Measurements from ENCODE around the gene PEAK3.

PEAK3 gene

GRCh38 chr19:2273356-2274184 is 8.4 kb downstream of the PEAK3 start:
- no peaks in the 10 kb centered on the region for H3K9me3 ChIP-seq (replicated peaks; ENCODE audit: low read length)
- H3K36me3 ChIP-seq (ENCODE audit: insufficient read depth, low read length) = peaks cover 44% of the 10 kb centered on the region
- no peaks in the 10 kb centered on the region for H3K27me3 ChIP-seq (ENCODE audit: control insufficient read depth, insufficient read depth, low read length)
- peak overlapping the region; percentile 59 for H3K4me3 ChIP-seq (ENCODE audit: low read length)
- H3K4me1 ChIP-seq (ENCODE audit: control insufficient read depth, insufficient read depth, low read length) = peaks cover 46% of the 10 kb centered on the region
- peak overlapping the region; percentile 88 for H3K4me2 ChIP-seq (ENCODE audit: low read length)
- peak overlapping the region; percentile 61 for H3K9ac ChIP-seq (ENCODE audit: low read depth, low read length)

DNA sequence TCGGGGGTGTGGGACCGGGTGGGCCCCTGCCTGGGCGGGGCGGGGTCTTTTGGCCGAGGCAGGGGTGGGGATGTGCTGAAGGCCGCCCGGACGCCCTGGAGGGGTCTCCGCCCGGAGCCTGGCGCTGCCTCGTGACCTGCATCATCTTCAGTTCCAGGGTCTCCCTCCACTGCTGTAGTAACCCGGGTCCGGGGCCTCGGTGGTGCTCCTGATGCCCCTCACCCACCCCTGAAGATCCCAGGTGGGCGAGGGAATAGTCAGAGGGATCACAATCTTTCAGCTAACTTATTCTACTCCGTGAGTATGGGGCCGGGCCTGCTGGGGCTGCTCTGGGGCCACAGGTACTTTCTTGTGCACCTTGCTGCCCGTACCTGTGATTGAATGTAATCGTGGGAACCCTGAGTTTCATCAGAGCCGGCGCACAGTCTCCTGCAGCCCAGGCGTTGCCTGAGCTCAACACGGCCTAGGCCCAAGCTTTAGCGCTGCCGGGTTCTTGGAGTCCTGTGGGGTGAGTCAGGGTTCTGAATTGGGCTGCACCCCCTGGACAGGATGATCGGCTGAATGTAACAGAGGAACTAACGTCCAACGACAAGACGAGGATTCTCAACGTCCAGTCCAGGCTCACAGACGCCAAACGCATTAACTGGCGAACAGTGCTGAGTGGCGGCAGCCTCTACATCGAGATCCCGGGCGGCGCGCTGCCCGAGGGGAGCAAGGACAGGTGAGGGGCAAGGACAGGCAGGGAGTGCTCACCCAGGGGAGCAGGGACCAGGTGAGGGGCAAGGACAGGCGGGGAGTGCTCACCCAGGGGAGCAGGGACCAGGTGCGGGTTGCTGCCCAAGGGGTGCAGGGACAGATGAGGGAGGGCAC is 10.5 kb downstream of the PEAK3 start:
- H3K4me3 ChIP-seq (ENCODE audit: low read length) = peak overlapping the region; percentile 100
- H3K9ac ChIP-seq (ENCODE audit: low read depth, low read length) = peak overlapping the region; percentile 99
- no peaks in the 10 kb centered on the region for H3K27me3 ChIP-seq (ENCODE audit: control insufficient read depth, insufficient read depth, low read length)
- H3K9me3 ChIP-seq (replicated peaks; ENCODE audit: low read length) = no peaks in the 10 kb centered on the region
- peaks cover 44% of the 10 kb centered on the region for H3K36me3 ChIP-seq (ENCODE audit: insufficient read depth, low read length)
- H3K4me2 ChIP-seq (ENCODE audit: low read length) = peak overlapping the region; percentile 88
- H3K4me1 ChIP-seq (ENCODE audit: control insufficient read depth, insufficient read depth, low read length) = peaks cover 62% of the 10 kb centered on the region

GRCh38 chr19:2270423-2271233 is 11.3 kb downstream of the PEAK3 start:
- peak overlapping the region; percentile 99 for H3K9ac ChIP-seq (ENCODE audit: low read depth, low read length)
- H3K4me1 ChIP-seq (ENCODE audit: control insufficient read depth, insufficient read depth, low read length) = peaks cover 60% of the 10 kb centered on the region
- peaks cover 42% of the 10 kb centered on the region for H3K36me3 ChIP-seq (ENCODE audit: insufficient read depth, low read length)
- H3K4me3 ChIP-seq (ENCODE audit: low read length) = peak overlapping the region; percentile 100
- H3K27me3 ChIP-seq (ENCODE audit: control insufficient read depth, insufficient read depth, low read length) = no peaks in the 10 kb centered on the region
- H3K4me2 ChIP-seq (ENCODE audit: low read length) = peak overlapping the region; percentile 88
- no peaks in the 10 kb centered on the region for H3K9me3 ChIP-seq (replicated peaks; ENCODE audit: low read length)

GRCh38 chr19:2270157-2270422 is 11.9 kb downstream of the PEAK3 start:
- H3K9ac ChIP-seq (ENCODE audit: low read depth, low read length) = peak overlapping the region; percentile 99
- peak overlapping the region; percentile 100 for H3K4me3 ChIP-seq (ENCODE audit: low read length)
- H3K9me3 ChIP-seq (replicated peaks; ENCODE audit: low read length) = no peaks in the 10 kb centered on the region
- peaks cover 54% of the 10 kb centered on the region for H3K4me1 ChIP-seq (ENCODE audit: control insufficient read depth, insufficient read depth, low read length)
- H3K36me3 ChIP-seq (ENCODE audit: insufficient read depth, low read length) = peaks cover 38% of the 10 kb centered on the region
- peak overlapping the region; percentile 82 for H3K4me2 ChIP-seq (ENCODE audit: low read length)
- no peaks in the 10 kb centered on the region for H3K27me3 ChIP-seq (ENCODE audit: control insufficient read depth, insufficient read depth, low read length)

DNA sequence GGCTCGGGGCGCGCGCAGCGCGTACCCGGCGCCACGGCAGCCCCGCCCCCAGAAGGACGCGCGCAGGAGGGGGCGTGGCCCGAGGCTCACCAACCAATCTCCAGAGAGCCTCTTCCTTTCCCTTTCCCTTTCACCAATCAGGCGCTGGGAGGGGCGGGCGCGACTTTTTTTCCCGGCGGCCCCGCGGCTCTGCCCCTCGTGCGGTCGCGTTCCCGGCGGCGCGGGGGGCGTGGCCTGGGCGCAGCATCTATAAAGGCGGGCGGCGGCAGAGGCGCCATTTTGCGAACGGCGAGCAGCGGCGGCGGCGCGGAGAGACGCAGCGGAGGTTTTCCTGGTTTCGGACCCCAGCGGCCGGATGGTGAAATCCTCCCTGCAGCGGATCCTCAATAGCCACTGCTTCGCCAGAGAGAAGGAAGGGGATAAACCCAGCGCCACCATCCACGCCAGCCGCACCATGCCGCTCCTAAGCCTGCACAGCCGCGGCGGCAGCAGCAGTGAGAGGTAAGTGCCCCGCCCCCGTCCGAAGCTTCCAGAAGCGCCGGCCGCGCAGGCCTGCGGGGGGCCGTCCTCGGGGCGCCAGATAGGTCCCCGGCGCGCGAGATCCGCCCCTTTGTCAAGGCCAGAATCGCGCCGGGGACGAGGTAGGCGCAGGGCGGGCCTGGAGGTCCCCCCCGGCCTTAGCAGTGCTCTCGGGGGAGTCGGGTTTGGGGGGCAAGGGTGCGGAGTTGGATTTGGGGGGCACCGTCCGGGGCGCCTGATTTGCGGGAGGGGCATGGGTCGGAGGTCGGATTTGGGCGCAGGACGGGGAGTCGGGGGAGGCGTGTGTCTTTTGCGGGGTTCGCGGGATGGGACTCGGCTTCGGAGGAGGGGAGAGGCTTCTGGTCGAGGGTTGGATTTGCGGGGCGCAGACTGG is 12.5 kb downstream of the PEAK3 start:
- H3K9me3 ChIP-seq (replicated peaks; ENCODE audit: low read length) = no peaks in the 10 kb centered on the region
- peak overlapping the region; percentile 88 for H3K4me2 ChIP-seq (ENCODE audit: low read length)
- peak overlapping the region; percentile 100 for H3K4me3 ChIP-seq (ENCODE audit: low read length)
- H3K27me3 ChIP-seq (ENCODE audit: control insufficient read depth, insufficient read depth, low read length) = no peaks in the 10 kb centered on the region
- H3K4me1 ChIP-seq (ENCODE audit: control insufficient read depth, insufficient read depth, low read length) = peaks cover 53% of the 10 kb centered on the region
- peaks cover 37% of the 10 kb centered on the region for H3K36me3 ChIP-seq (ENCODE audit: insufficient read depth, low read length)
- peak overlapping the region; percentile 99 for H3K9ac ChIP-seq (ENCODE audit: low read depth, low read length)

DNA sequence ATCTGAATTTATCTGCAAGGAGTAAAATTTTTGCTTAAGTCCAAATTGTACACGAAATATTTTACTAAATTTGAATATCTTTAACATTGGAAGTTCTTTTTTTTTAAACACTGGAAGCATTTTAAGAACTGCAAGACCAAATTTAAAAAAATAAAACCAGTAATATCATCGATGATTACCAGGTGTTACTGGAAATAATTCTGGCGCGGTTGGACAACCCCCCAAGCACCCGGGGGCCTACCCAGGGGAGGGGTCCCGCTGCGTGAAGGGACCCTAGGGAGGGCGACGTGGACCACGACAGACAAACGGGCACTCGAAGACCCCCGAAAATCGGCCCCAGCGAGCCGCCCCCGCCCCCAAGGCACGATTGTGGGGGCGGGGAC is 13.1 kb downstream of the PEAK3 start:
- no peaks in the 10 kb centered on the region for H3K27me3 ChIP-seq (ENCODE audit: control insufficient read depth, insufficient read depth, low read length)
- H3K9me3 ChIP-seq (replicated peaks; ENCODE audit: low read length) = no peaks in the 10 kb centered on the region
- peaks cover 31% of the 10 kb centered on the region for H3K36me3 ChIP-seq (ENCODE audit: insufficient read depth, low read length)
- peak overlapping the region; percentile 88 for H3K4me2 ChIP-seq (ENCODE audit: low read length)
- peaks cover 46% of the 10 kb centered on the region for H3K4me1 ChIP-seq (ENCODE audit: control insufficient read depth, insufficient read depth, low read length)
- peak overlapping the region; percentile 100 for H3K4me3 ChIP-seq (ENCODE audit: low read length)
- H3K9ac ChIP-seq (ENCODE audit: low read depth, low read length) = peak overlapping the region; percentile 81

GRCh38 chr19:2268480-2268830 is 13.5 kb downstream of the PEAK3 start:
- Histone ChIP-seq H3K36me3 (ENCODE audit: insufficient read depth, low read length) (peaks cover 28% of the 10 kb centered on the region), H3K4me3 (ENCODE audit: low read length) (peak overlapping the region; percentile 100), H3K9me3 (replicated peaks; ENCODE audit: low read length) (no peaks in the 10 kb centered on the region), H3K4me2 (ENCODE audit: low read length) (peak overlapping the region; percentile 88), H3K4me1 (ENCODE audit: control insufficient read depth, insufficient read depth, low read length) (peaks cover 43% of the 10 kb centered on the region), H3K27me3 (ENCODE audit: control insufficient read depth, insufficient read depth, low read length) (no peaks in the 10 kb centered on the region), H3K9ac (ENCODE audit: low read depth, low read length) (peak overlapping the region; percentile 81)

DNA sequence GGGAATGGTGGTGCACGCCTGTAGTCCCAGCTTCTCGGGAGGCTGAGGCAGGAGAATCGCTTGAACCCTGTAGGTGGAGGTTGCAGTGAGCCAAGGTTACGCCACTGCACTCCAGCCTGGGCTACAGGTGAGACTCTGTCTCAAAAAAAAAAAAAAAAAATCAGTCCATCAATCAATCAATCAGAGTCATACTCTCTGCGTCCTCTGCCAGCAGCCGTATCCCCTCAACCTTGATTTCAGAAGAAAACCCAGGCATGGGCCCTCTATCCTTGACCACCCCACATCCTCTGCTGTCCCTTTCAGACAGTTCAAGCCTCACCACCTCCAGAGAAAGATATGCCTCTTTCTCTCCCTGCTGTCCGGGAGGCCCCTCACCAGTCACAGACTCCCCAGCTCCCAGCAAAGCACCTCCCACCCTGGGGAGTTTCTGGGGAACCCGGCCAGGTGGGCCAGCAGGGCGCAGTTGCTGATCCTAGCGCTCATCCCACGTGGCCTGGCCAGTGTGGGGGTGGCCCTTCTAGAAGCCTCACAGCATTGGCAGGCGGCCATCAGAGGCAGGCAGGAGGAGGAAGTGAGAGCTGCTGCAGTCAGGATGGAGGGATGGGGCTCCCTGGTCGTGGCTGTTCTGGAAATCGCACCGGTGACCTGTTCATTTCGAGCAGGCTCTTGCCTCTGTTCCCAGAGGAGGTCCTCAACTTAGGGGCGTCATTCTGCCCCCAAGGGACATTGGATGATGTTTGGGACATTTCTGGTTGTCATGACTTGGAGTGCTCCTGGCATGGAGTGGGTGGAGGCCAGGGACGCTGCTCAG is 15.6 kb downstream of the PEAK3 start:
- H3K36me3 ChIP-seq (ENCODE audit: insufficient read depth, low read length) = peaks cover 13% of the 10 kb centered on the region
- H3K4me2 ChIP-seq (ENCODE audit: low read length) = peak overlapping the region; percentile 49
- H3K27me3 ChIP-seq (ENCODE audit: control insufficient read depth, insufficient read depth, low read length) = no peaks in the 10 kb centered on the region
- H3K4me3 ChIP-seq (ENCODE audit: low read length) = peak overlapping the region; percentile 34
- no peaks in the 10 kb centered on the region for H3K9me3 ChIP-seq (replicated peaks; ENCODE audit: low read length)
- H3K4me1 ChIP-seq (ENCODE audit: control insufficient read depth, insufficient read depth, low read length) = peaks cover 25% of the 10 kb centered on the region
- H3K9ac ChIP-seq (ENCODE audit: low read depth, low read length) = peak overlapping the region; percentile 6

DNA sequence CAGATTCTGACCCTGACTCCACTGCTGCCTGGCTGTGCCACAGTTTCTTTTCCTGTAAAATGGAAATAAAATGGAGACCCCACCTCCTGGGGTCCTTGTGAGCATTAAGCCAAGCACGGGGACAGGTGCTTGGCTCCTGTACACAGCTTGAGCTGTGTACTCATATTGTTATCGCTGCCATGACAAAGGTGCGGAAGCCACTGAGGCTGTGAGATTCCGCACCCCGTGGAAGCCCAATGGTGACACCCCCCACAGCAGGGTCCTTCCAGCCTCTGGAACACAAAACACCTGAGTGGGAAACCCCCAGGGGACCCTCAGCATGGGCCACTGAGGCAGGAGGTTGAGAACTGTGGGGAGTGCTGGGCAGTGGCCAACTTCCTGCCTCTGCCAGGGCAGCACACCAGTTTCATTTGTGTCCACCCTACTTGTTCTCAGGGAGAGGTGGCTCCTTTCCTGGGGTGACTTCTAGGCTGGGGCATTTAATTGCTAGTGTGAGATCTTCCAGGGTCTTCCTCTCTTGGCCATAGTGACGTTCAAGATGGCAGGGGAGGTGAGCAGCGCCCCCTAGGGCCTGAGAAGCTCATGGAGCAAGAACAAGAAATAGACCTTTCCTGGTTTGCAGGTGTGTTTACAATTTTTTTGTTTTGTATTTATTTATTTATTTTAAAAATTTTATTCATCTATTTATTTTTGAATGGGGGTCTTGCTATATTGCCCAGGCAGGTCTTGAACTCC is 20.4 kb downstream of the PEAK3 start:
- Histone ChIP-seq H3K4me3 (ENCODE audit: low read length) (no peak overlapping the region), H3K27me3 (ENCODE audit: control insufficient read depth, insufficient read depth, low read length) (no peaks in the 10 kb centered on the region), H3K9ac (ENCODE audit: low read depth, low read length) (no peak overlapping the region), H3K9me3 (replicated peaks; ENCODE audit: low read length) (no peaks in the 10 kb centered on the region), H3K4me1 (ENCODE audit: control insufficient read depth, insufficient read depth, low read length) (peaks cover 8% of the 10 kb centered on the region), H3K36me3 (ENCODE audit: insufficient read depth, low read length) (no peaks in the 10 kb centered on the region), H3K4me2 (ENCODE audit: low read length) (no peak overlapping the region)

All from skeletal muscle satellite cell (primary cell).